Esophagus mucosa (tissue), 1 donor: Measurements from ENCODE around the gene LDLR. TPM values are rescaled to one million over a fixed set of nuclear protein-coding genes. Genes with fewer than 3 reads are reported as not detected.
"Not testable (repeated sequence)": the region's sequence is repeated elsewhere in the genome, so short reads cannot be mapped to it uniquely, and the experiment has no call there.

Source experiments
- ATAC-seq: fragments of 200-7000 bp; cut with Tn5 transposase; one replicate; pipeline ENCODE4 v1.9.1; 2020
- total RNA-seq: library from RNA; stranded (reverse); gene quantifications from one replicate; pipeline ENCODE4 v1.2.4, GENCODE V29; 2023
- donor health status: DM: yes; HTN: yes; CAD: no.

LDLR gene
- total RNA-seq, 1 donor from 2014 or later: 117 TPM

- ATAC-seq: no peak
Measured at GRCh38 chr19:11073568-11073967, 15.7 kb upstream of the LDLR start.

- ATAC-seq: not testable (repeated sequence)
Measured at GRCh38 chr19:11076792-11077191, 12.5 kb upstream of the LDLR start.

- no peak for ATAC-seq
Measured at GRCh38 chr19:11078893-11079292, 10.4 kb upstream of the LDLR start.

- ATAC-seq: no peak
Measured at GRCh38 chr19:11079999-11080398, 9.3 kb upstream of the LDLR start.

- no peak for ATAC-seq
Measured at GRCh38 chr19:11087870-11088505, 1.3 kb upstream of the LDLR start.

GRCh38 chr19:11088506-11089253 lies 583 bp upstream of the LDLR start:
- no peak for ATAC-seq

GRCh38 chr19:11090014-11090263 lies 676 bp downstream of the LDLR start:
- not testable (repeated sequence) for ATAC-seq

- ATAC-seq: peak; percentile 80
Measured at GRCh38 chr19:11090264-11090996, 1.2 kb downstream of the LDLR start.

- no peak for ATAC-seq
Measured at GRCh38 chr19:11090997-11091702, 1.9 kb downstream of the LDLR start.

GRCh38 chr19:11091703-11092153 lies 2.5 kb downstream of the LDLR start:
- peak; percentile 24 for ATAC-seq

- no peak for ATAC-seq
Measured at GRCh38 chr19:11092181-11092538, 2.9 kb downstream of the LDLR start.

GRCh38 chr19:11093689-11094238 lies 4.5 kb downstream of the LDLR start:
- no peak for ATAC-seq

- no peak for ATAC-seq
Measured at GRCh38 chr19:11094520-11094894, 5.2 kb downstream of the LDLR start.

GRCh38 chr19:11096210-11096841 lies 7.1 kb downstream of the LDLR start:
- peak; percentile 7 for ATAC-seq

GRCh38 chr19:11097367-11097766 lies 8.1 kb downstream of the LDLR start:
- not testable (repeated sequence) for ATAC-seq

- ATAC-seq: no peak
Measured at GRCh38 chr19:11098327-11098726, 9.1 kb downstream of the LDLR start.

- ATAC-seq: no peak
Measured at GRCh38 chr19:11098861-11099260, 9.6 kb downstream of the LDLR start.

GRCh38 chr19:11100049-11100448 lies 10.8 kb downstream of the LDLR start:
- no peak for ATAC-seq

GRCh38 chr19:11101057-11101456 lies 11.8 kb downstream of the LDLR start:
- ATAC-seq: no peak

GRCh38 chr19:11102944-11103343 lies 13.7 kb downstream of the LDLR start:
- peak; percentile 14 for ATAC-seq

GRCh38 chr19:11103667-11104066 lies 14.4 kb downstream of the LDLR start:
- ATAC-seq: not testable (repeated sequence)

- ATAC-seq: peak; percentile 19
Measured at GRCh38 chr19:11105014-11105636, 15.9 kb downstream of the LDLR start.
